IPS DF 6.9 (cell line): ENCODE measurements around the gene CCL11.

ENCODE experiments used
- DNase-seq: peaks from one replicate; pipeline ENCODE4 v3.0.0-alpha.2; 2013; ENCODE audit warnings: low read depth, low spot score
- H3K27ac ChIP-seq: one replicate; pipeline ENCODE4 v1.5.1; 2013; ENCODE audit warnings: low read length, control low read depth
- H3K27me3 ChIP-seq: 2 replicates; pipeline ENCODE4 v1.6.1; 2013; ENCODE audit warnings: mild to moderate bottlenecking, low read length; ENCODE audit not compliant: control insufficient read depth, insufficient read depth
- H3K36me3 ChIP-seq: 2 replicates; pipeline ENCODE4 v1.6.1; 2013; ENCODE audit warnings: low read length; ENCODE audit not compliant: control insufficient read depth, insufficient read depth
- H3K4me1 ChIP-seq: 2 replicates; pipeline ENCODE4 v1.6.1; 2013; ENCODE audit warnings: low read length; ENCODE audit not compliant: control insufficient read depth, insufficient read depth
- H3K4me3 ChIP-seq: 2 replicates; pipeline ENCODE4 v1.5.1; 2013; ENCODE audit warnings: mild to moderate bottlenecking, low read length
- H3K9me3 ChIP-seq: 2 replicates; pipeline ENCODE4 v1.6.1; 2013; ENCODE audit warnings: low read length, inconsistent platforms; ENCODE audit not compliant: control insufficient read depth, insufficient read depth
- WGBS: extraction: QIAGEN DNeasy Blood & Tissue Kit; methylation state at CpG from one replicate; pipeline ENCODE4 v1.1.7; 2013; ENCODE audit warnings: mixed read lengths, missing lambda C conversion rate; ENCODE audit not compliant: insufficient read length, insufficient coverage; 5-methylcytosine and 5-hydroxymethylcytosine counted together

Gene CCL11

DNA sequence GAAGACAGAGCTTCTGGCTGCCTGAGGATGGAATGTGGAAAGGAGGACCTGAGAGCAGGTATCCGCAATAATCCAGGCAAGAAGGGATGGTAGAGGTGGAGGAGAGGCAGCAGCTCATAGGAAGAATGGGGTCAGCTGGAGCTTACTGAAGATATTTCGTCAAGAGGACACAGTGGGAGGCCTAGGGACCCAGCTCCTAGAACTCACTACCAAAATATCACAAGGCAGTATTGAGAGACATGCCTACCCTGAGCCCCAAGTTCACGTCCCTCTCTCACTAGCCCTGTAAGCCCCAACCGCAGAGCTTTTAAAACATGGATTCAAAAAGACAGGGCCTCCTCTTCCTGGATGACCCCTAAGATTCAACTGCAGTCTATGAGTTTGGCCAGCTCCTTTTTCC is 19.5 kb downstream of the CCL11 start:
- no peak overlapping the region for H3K27ac ChIP-seq
- no peaks in the 10 kb centered on the region for H3K36me3 ChIP-seq
- H3K4me3 ChIP-seq, result no peak overlapping the region
- H3K9me3 ChIP-seq, result no peaks in the 10 kb centered on the region
- no CpG with 5 or more reads among the region's 4 CpGs for WGBS
- no peaks in the 10 kb centered on the region for H3K4me1 ChIP-seq
- no peak for DNase-seq
- no peaks in the 10 kb centered on the region for H3K27me3 ChIP-seq

DNA sequence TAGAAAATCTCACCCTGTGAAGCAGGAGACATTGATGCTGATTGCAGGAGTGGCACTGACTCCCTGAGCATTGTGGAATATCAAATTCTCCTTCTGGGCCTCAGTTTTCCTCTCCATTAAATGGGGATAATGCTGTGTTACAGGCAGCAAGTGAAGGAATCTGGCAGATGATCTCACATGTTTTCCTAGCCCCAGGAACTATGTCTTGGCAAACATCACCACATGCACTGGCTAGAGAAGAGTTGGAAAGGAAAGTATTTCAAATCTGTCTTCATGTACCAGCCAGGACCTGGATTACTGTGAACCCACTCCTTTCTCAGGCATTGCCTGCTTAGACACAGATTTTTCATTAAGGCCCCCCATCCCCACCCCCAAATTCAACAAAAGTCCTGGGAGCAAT is 20.1 kb downstream of the CCL11 start:
- H3K27me3 ChIP-seq, result no peaks in the 10 kb centered on the region
- H3K27ac ChIP-seq, result no peak overlapping the region
- no peak for DNase-seq
- no peaks in the 10 kb centered on the region for H3K36me3 ChIP-seq
- no peaks in the 10 kb centered on the region for H3K9me3 ChIP-seq
- H3K4me1 ChIP-seq, result no peaks in the 10 kb centered on the region
- no peak overlapping the region for H3K4me3 ChIP-seq

DNA sequence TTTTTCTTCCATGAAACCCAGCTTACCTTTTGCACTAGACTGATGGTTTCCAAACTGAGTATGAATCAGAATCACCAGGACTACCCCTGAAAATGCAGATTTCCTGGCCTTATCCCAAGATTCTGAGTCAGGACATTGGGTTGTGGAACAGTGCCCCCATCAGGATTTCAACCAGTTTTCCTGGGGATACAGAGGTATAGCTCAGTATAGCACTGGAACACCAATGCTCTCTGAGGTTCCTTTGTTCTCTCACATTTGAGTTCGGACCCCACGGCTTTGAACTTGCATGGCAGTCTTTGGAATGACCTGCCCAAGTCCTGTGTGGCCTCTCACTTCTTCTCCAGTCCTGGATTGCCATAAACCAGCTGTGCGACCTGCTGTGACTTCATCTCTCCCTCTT is 20.9 kb downstream of the CCL11 start:
- WGBS, result no CpG with 5 or more reads among the region's 3 CpGs
- DNase-seq, result peak; percentile 25
- no peak overlapping the region for H3K27ac ChIP-seq
- H3K27me3 ChIP-seq, result no peaks in the 10 kb centered on the region
- no peak overlapping the region for H3K4me3 ChIP-seq
- no peaks in the 10 kb centered on the region for H3K36me3 ChIP-seq
- H3K4me1 ChIP-seq, result no peaks in the 10 kb centered on the region
- no peaks in the 10 kb centered on the region for H3K9me3 ChIP-seq

DNA sequence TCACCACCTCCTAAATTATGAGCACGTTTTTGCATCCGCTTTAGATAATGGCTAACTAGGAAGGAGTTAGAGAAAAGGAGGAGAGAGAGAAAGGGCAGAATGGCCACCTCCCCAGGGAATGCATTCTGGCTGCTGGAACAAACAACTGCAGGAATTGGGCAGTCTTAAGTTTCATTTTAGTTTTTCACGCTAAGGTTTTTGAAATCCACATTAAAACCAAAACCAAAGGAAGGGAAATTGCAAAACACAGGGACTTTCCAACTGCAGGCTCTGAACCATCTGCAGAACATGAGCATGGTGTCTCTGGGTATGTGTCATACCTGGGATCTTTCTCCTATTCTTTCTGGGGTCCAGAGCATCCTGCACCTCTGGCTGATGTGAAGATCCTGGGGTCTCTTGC is 21.6 kb downstream of the CCL11 start:
- Histone ChIP-seq H3K4me3 (no peak overlapping the region), H3K9me3 (no peaks in the 10 kb centered on the region), H3K27me3 (no peaks in the 10 kb centered on the region), H3K36me3 (no peaks in the 10 kb centered on the region), H3K27ac (no peak overlapping the region), H3K4me1 (no peaks in the 10 kb centered on the region)
- DNase-seq, result no peak
- no CpG with 5 or more reads among the region's 3 CpGs for WGBS

GRCh38 chr17:34308371-34308770 is 22.8 kb downstream of the CCL11 start:
- H3K27ac ChIP-seq, result no peak overlapping the region
- H3K4me3 ChIP-seq, result no peak overlapping the region
- no peaks in the 10 kb centered on the region for H3K27me3 ChIP-seq
- H3K36me3 ChIP-seq, result no peaks in the 10 kb centered on the region
- no peak for DNase-seq
- H3K4me1 ChIP-seq, result no peaks in the 10 kb centered on the region
- no peaks in the 10 kb centered on the region for H3K9me3 ChIP-seq

- DNase-seq, result no peak
- no peaks in the 10 kb centered on the region for H3K9me3 ChIP-seq
- no peak overlapping the region for H3K4me3 ChIP-seq
- no peaks in the 10 kb centered on the region for H3K4me1 ChIP-seq
- no CpG with 5 or more reads among the region's 7 CpGs for WGBS
- no peaks in the 10 kb centered on the region for H3K27me3 ChIP-seq
- H3K36me3 ChIP-seq, result no peaks in the 10 kb centered on the region
- no peak overlapping the region for H3K27ac ChIP-seq
Measured at GRCh38 chr17:34311291-34311690, 25.7 kb downstream of the CCL11 start.

DNA sequence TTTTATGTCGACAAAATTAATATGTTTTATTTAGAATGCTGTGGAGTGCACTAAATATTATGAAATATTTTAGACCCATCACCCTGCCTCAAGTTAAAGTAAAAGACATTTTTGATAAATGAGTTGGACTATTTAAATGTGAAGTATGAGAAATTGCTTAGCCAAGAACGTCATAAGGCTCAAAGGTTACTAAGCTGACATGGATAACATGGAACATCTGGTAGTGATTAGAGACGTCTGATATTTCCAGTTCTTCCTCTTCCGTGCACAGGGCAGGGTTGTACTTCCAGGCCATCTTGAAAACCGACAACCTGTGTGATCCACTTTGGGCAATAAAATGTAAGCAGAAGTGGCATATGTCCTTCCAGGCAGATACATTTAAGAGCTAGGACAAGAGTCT is 26.5 kb downstream of the CCL11 start:
- WGBS, result no CpG with 5 or more reads among the region's 5 CpGs
- Histone ChIP-seq H3K27ac (no peak overlapping the region), H3K9me3 (no peaks in the 10 kb centered on the region), H3K4me3 (no peak overlapping the region), H3K27me3 (no peaks in the 10 kb centered on the region), H3K36me3 (no peaks in the 10 kb centered on the region), H3K4me1 (no peaks in the 10 kb centered on the region)
- no peak for DNase-seq

DNA sequence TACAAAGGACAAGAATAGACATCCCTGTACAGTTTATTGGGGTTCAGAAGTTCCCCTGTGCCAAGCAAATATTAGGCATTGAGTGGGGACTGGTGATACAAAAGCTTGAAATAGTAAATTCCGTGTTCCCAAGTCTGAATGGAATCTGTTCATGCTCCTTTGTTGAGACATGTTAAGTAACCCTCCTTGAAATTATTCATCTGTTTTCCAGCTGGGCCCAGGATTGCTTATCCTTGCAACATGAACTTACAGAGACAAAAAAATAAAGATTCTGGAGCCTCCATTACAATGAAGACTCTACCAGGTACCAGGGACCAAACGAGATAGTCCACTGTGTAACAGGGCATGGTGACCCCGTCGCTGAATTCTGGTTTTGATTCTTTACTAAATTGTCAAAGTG is 27.6 kb downstream of the CCL11 start:
- Histone ChIP-seq H3K36me3 (no peaks in the 10 kb centered on the region), H3K27ac (no peak overlapping the region), H3K4me1 (no peaks in the 10 kb centered on the region), H3K4me3 (no peak overlapping the region), H3K9me3 (no peaks in the 10 kb centered on the region), H3K27me3 (no peaks in the 10 kb centered on the region)
- no CpG with 5 or more reads among the region's 4 CpGs for WGBS
- DNase-seq, result no peak

GRCh38 chr17:34314279-34314678 is 28.7 kb downstream of the CCL11 start:
- Histone ChIP-seq H3K9me3 (no peaks in the 10 kb centered on the region), H3K36me3 (no peaks in the 10 kb centered on the region), H3K27ac (no peak overlapping the region), H3K27me3 (no peaks in the 10 kb centered on the region), H3K4me1 (no peaks in the 10 kb centered on the region), H3K4me3 (no peak overlapping the region)
- WGBS, result no CpG with 5 or more reads among the region's 4 CpGs
- DNase-seq, result no peak

GRCh38 chr17:34318474-34318873 is 32.9 kb downstream of the CCL11 start:
- Histone ChIP-seq H3K27me3 (no peaks in the 10 kb centered on the region), H3K4me1 (no peaks in the 10 kb centered on the region), H3K4me3 (no peak overlapping the region), H3K27ac (no peak overlapping the region), H3K9me3 (no peaks in the 10 kb centered on the region), H3K36me3 (no peaks in the 10 kb centered on the region)
- no CpG with 5 or more reads among the region's 3 CpGs for WGBS
- peak; percentile 13 for DNase-seq

- WGBS, result no CpG with 5 or more reads among the region's 2 CpGs
- DNase-seq, result no peak
Measured at GRCh38 chr17:34319039-34319483, 33.5 kb downstream of the CCL11 start, which contains the start of gene CCL8. TSS of gene CCL8 (plus strand) at chr17:34319435. CDS start at chr17:34319502, 67 bp downstream.

More at GRCh38 chr17:34319039-34319483, 33.5 kb downstream of the CCL11 start, which contains the start of gene CCL8:
- Histone ChIP-seq H3K4me1 (no peaks in the 10 kb centered on the region), H3K27ac (no peak within 1 kb of the TSS), H3K36me3 (no peaks in the 10 kb centered on the region), H3K27me3 (no peaks in the 10 kb centered on the region), H3K9me3 (no peaks in the 10 kb centered on the region), H3K4me3 (no peak within 1 kb of the TSS)
